ENCODE results near the gene CD82.
A peak's percentile ranks its signal among the peaks of the same experiment; 100 is the strongest.

CD82 gene

GRCh38 chr11:44564166-44564565 lies 1.3 kb upstream of the CD82 start:
- no peak for DNase-seq (ENCODE audit: extremely low spot score)
- no peak for TF ChIP-seq CTCF (IDR thresholded peaks at IDR 0.05; ENCODE audit: control extremely low read depth, extremely low read depth, low read depth, missing control alignments)
- ChIA-PET POLR2A (no interaction called here), CTCF (interaction anchor here (0.8 to 16.3 kb wide), 4 partner anchors 15 to 163 kb away, joined by 3 to 421 read pairs (median 96); no protein-coding TSS in a partner anchor)

- ChIA-PET CTCF (interaction anchor here (1.3 to 16.3 kb wide), 6 partner anchors 8 to 471 kb away, joined by 5 to 421 read pairs (median 8); no protein-coding TSS in a partner anchor), POLR2A (interaction anchor here (0.9 kb wide), 1 partner anchor 9 kb away, joined by 4 read pairs; no protein-coding TSS in a partner anchor)
- no peak for DNase-seq (ENCODE audit: extremely low spot score)
- TF ChIP-seq CTCF (IDR thresholded peaks at IDR 0.05; ENCODE audit: control extremely low read depth, extremely low read depth, low read depth, missing control alignments) = no peak
These were observed 723 bp upstream of the CD82 start for GRCh38 chr11:44564670-44565210.

- DNase-seq (ENCODE audit: extremely low spot score) = no peak
- ChIA-PET POLR2A (interaction anchor here (0.6 kb wide), 1 partner anchor 41 kb away, joined by 3 read pairs; no protein-coding TSS in a partner anchor), CTCF (interaction anchor here (0.7 to 16.3 kb wide), 8 partner anchors 8 to 473 kb away, joined by 3 to 421 read pairs (median 6); no protein-coding TSS in a partner anchor)
- no peak for TF ChIP-seq CTCF (IDR thresholded peaks at IDR 0.05; ENCODE audit: control extremely low read depth, extremely low read depth, low read depth, missing control alignments)
These were observed 788 bp downstream of the CD82 start for GRCh38 chr11:44565953-44566949.

DNA sequence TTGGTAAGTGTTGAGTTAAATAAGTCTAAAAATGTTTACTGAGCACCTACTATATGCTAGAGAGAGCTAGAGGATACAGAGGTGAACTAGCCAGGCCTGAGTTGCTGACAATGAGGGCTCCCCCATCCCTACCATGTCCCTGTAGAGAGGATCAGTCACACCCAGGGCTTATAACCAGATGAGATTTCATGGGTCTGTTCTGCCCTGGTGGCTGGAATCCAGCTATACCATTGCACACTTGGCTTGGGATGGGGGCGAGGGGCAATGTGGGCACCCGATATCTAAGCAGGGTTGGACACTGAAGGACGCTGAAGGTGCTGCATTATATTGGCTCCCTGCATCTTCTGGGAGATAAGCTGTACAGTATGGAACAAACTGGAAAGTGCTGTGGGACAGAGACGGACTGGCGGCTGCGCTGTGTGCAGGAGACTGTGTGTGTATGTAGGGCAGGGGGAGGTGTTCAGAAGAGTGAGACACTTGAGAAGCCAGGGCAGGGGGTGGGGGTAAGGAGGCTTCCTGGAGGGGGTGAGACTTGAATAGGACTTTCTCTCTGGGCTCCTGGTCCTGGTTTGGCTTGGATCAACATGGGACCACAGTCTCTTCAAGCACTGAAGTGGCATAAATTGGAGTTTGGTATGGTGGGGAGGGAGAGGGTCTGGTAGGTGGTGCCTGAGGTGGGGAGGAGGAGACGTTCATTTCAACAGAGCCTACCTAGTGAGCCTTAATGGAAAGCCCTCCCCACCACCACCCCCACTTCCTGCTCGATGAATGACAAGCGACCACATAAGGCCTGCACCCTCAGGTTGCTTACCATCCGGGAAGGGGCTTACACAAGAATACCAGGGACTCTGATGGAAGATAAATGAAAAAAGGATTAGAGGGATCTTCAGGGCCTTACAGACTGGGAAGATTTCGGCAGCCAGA lies 1.8 kb downstream of the CD82 start:
- DNase-seq (ENCODE audit: extremely low spot score) = peak; percentile 29
- TF ChIP-seq CTCF (IDR thresholded peaks at IDR 0.05; ENCODE audit: control extremely low read depth, extremely low read depth, low read depth, missing control alignments) = no peak
- CTCF ChIA-PET = interaction anchor here (1.0 to 16.3 kb wide), 4 partner anchors 10 to 51 kb away, joined by 4 to 421 read pairs (median 98); no protein-coding TSS in a partner anchor
- POLR2A ChIA-PET = no interaction called here

GRCh38 chr11:44567876-44568256 lies 2.4 kb downstream of the CD82 start:
- DNase-seq (ENCODE audit: extremely low spot score) = no peak
- no peak for TF ChIP-seq CTCF (IDR thresholded peaks at IDR 0.05; ENCODE audit: control extremely low read depth, extremely low read depth, low read depth, missing control alignments)
- ChIA-PET CTCF (interaction anchor here (2.2 kb wide), 1 partner anchor 10 kb away, joined by 16 read pairs; no protein-coding TSS in a partner anchor), POLR2A (no interaction called here)

Data from GM10248 (cell line).